Measurements from ENCODE around the gene CHPT1. TPM values are rescaled to one million over a fixed set of nuclear protein-coding genes. Genes with fewer than 3 reads are reported as not detected.

CHPT1 gene
- total and polyA plus RNA-seq, 2 of the 13 experiments (the other 11 are each of a cell fraction or from before 2014, with no cell fraction given) = 117 to 178 TPM

GRCh38 chr12:101697930-101698799 lies 725 bp downstream of the CHPT1 start (continued):
- 0 out of 2 replicates have a peak, but pooled peaks have one; percentile 45 for TF ChIP-seq POGK (CRISPR knock-in tag; conservative IDR thresholded peaks at IDR 0.05)
- TF ChIP-seq ZNF20 (CRISPR knock-in tag; IDR thresholded peaks at IDR 0.05) = no peak
- no peak for TF ChIP-seq ZNF567 (CRISPR knock-in tag; IDR thresholded peaks at IDR 0.05; ENCODE audit: borderline replicate concordance)
- 0 out of 2 replicates have a peak, but pooled peaks have one; percentile 43 for TF ChIP-seq ZNF841 (CRISPR knock-in tag; IDR thresholded peaks at IDR 0.05; ENCODE audit: borderline replicate concordance)
- peak; percentile 13; the same call in 1 of the 2 replicates for TF ChIP-seq SOX5 (CRISPR knock-in tag; IDR thresholded peaks at IDR 0.05; ENCODE audit: borderline replicate concordance)
- TF ChIP-seq ZNF530 (CRISPR knock-in tag; IDR thresholded peaks at IDR 0.05; ENCODE audit: low read depth) = no peak
- TF ChIP-seq ZNF367 (CRISPR knock-in tag; IDR thresholded peaks at IDR 0.05; ENCODE audit: borderline replicate concordance) = no peak
- no peak for TF ChIP-seq ZNF296 (CRISPR knock-in tag; conservative IDR thresholded peaks at IDR 0.05)
- TF ChIP-seq ATF7-NPFF (CRISPR knock-in tag; IDR thresholded peaks at IDR 0.05; ENCODE audit: low read depth) = no peak
- TF ChIP-seq ZNF33B (CRISPR knock-in tag; IDR thresholded peaks at IDR 0.05) = no peak
- TF ChIP-seq GATAD2A (CRISPR knock-in tag; IDR thresholded peaks at IDR 0.05) = no peak
- no peak for TF ChIP-seq HNRNPK (IDR thresholded peaks at IDR 0.05; ENCODE audit: low read depth, low read length, poor library complexity, severe bottlenecking)
- no peak for TF ChIP-seq ETV6 (CRISPR knock-in tag; conservative IDR thresholded peaks at IDR 0.05)
- no peak for TF ChIP-seq RELA (CRISPR knock-in tag; IDR thresholded peaks at IDR 0.05)
- TF ChIP-seq ZNF770 (CRISPR knock-in tag; IDR thresholded peaks at IDR 0.05) = no peak
- TF ChIP-seq SALL2 (CRISPR knock-in tag; IDR thresholded peaks at IDR 0.05) = no peak
- TF ChIP-seq MED8 (CRISPR knock-in tag; IDR thresholded peaks at IDR 0.05; ENCODE audit: insufficient replicate concordance) = no peak
- no peak for TF ChIP-seq ZNF124 (CRISPR knock-in tag; IDR thresholded peaks at IDR 0.05)
- TF ChIP-seq EHMT2 (IDR thresholded peaks at IDR 0.05; ENCODE audit: borderline replicate concordance, low read depth, low read length) = no peak
- TF ChIP-seq GLI4 (CRISPR knock-in tag; IDR thresholded peaks at IDR 0.05; ENCODE audit: borderline replicate concordance) = peak; percentile 80; the same call in 1 of the 2 replicates
- peak; percentile 29; the same call in 1 of the 2 replicates for TF ChIP-seq ZNF777 (CRISPR knock-in tag; IDR thresholded peaks at IDR 0.05)
- TF ChIP-seq JUND (CRISPR knock-in tag; IDR thresholded peaks at IDR 0.05) = 0 out of 2 replicates have a peak, but pooled peaks have one; percentile 4
- 0 out of 2 replicates have a peak, but pooled peaks have one; percentile 14 for TF ChIP-seq ZNF264 (CRISPR knock-in tag; IDR thresholded peaks at IDR 0.05)
- no peak for TF ChIP-seq ZNF10 (CRISPR knock-in tag; IDR thresholded peaks at IDR 0.05; ENCODE audit: borderline replicate concordance, low read depth)
- no peak for TF ChIP-seq ZNF329 (CRISPR knock-in tag; IDR thresholded peaks at IDR 0.05; ENCODE audit: low read depth)
- peak; percentile 42; the same call in 1 of the 2 replicates for TF ChIP-seq RARA (CRISPR knock-in tag; IDR thresholded peaks at IDR 0.05)
